SK-MEL-5 (cell line): ENCODE data around the gene CCDC148. TPM values are rescaled to one million over a fixed set of nuclear protein-coding genes. Genes with fewer than 3 reads are reported as not detected.
"Not testable (repeated sequence)": the region's sequence is repeated elsewhere in the genome, so short reads cannot be mapped to it uniquely, and the experiment has no call there.

Experiments used
- DNase-seq: peaks from one replicate; pipeline ENCODE4 v3.0.0-alpha.2; 2016; ENCODE audit warnings: low read depth, low spot score
- in situ Hi-C: cut with HindIII; loops from 2 replicates; pipeline ENCODE4 v1.10.0; 2016; ENCODE audit warnings: low sequenced_read_pairs, high pct_unique_total_duplicates, low pct_unique_long_range_greater_than_20kb
- total RNA-seq: library from RNA; depleted of rRNA; stranded (reverse); fragments of >200 nt; shearing (Covaris generic); gene quantifications from 2 replicates; pipeline ENCODE4 v1.2.3, GENCODE V29; 2014

CCDC148 gene
- total RNA-seq, 1 experiment from 2014 or later: 0.13 TPM

GRCh38 chr2:158394453-158394852 is 62.1 kb downstream of the CCDC148 start:
- DNase-seq: no peak
- in situ Hi-C loops: no loop called here

- no peak for DNase-seq
- in situ Hi-C loops: no loop called here
Measured at GRCh38 chr2:158393886-158394285, 62.7 kb downstream of the CCDC148 start.

- no peak for DNase-seq
- in situ Hi-C loops: no loop called here
Measured at GRCh38 chr2:158392687-158393086, 63.9 kb downstream of the CCDC148 start.

GRCh38 chr2:158391876-158392275 is 64.7 kb downstream of the CCDC148 start:
- in situ Hi-C loops: no loop called here
- no peak for DNase-seq

GRCh38 chr2:158391361-158391760 is 65.2 kb downstream of the CCDC148 start:
- in situ Hi-C loops: no loop called here
- no peak for DNase-seq

- in situ Hi-C loops: no loop called here
- DNase-seq: no peak
Measured at GRCh38 chr2:158388159-158388558, 68.4 kb downstream of the CCDC148 start.

GRCh38 chr2:158385646-158386045 is 70.9 kb downstream of the CCDC148 start:
- in situ Hi-C loops: no loop called here
- DNase-seq: no peak

GRCh38 chr2:158381978-158382377 is 74.6 kb downstream of the CCDC148 start:
- no peak for DNase-seq
- in situ Hi-C loops: no loop called here

GRCh38 chr2:158381205-158381604 is 75.3 kb downstream of the CCDC148 start:
- in situ Hi-C loops: no loop called here
- DNase-seq: peak; percentile 13

- in situ Hi-C loops: no loop called here
- DNase-seq: no peak
Measured at GRCh38 chr2:158380746-158381145, 75.8 kb downstream of the CCDC148 start.

GRCh38 chr2:158378926-158379325 is 77.6 kb downstream of the CCDC148 start:
- no peak for DNase-seq
- in situ Hi-C loops: no loop called here

GRCh38 chr2:158366342-158366741 is 90.2 kb downstream of the CCDC148 start:
- in situ Hi-C loops: no loop called here
- DNase-seq: no peak

GRCh38 chr2:158359846-158360245 is 96.7 kb downstream of the CCDC148 start:
- DNase-seq: no peak
- in situ Hi-C loops: no loop called here

GRCh38 chr2:158357699-158358098 is 98.9 kb downstream of the CCDC148 start:
- no peak for DNase-seq
- in situ Hi-C loops: no loop called here

- no peak for DNase-seq
- in situ Hi-C loops: no loop called here
Measured at GRCh38 chr2:158357122-158357521, 99.4 kb downstream of the CCDC148 start.

- DNase-seq, in situ Hi-C loops: not testable (repeated sequence)
Measured at GRCh38 chr2:158351466-158351816, 105.1 kb downstream of the CCDC148 start.

GRCh38 chr2:158350751-158351465 is 105.6 kb downstream of the CCDC148 start:
- DNase-seq, in situ Hi-C loops: not testable (repeated sequence)

- in situ Hi-C loops: no loop called here
Measured at GRCh38 chr2:158346032-158346431, 110.5 kb downstream of the CCDC148 start.

GRCh38 chr2:158339513-158339912 is 117.0 kb downstream of the CCDC148 start:
- in situ Hi-C loops: no loop called here
- no peak for DNase-seq

More at GRCh38 chr2:158346032-158346431, 110.5 kb downstream of the CCDC148 start:
- DNase-seq: no peak

GRCh38 chr2:158337018-158337417 is 119.5 kb downstream of the CCDC148 start:
- no peak for DNase-seq
- in situ Hi-C loops: no loop called here
